ENCODE data around the gene NTM. TPM values are rescaled to one million over a fixed set of nuclear protein-coding genes. Genes with fewer than 3 reads are reported as not detected.

NTM gene
- total and polyA plus RNA-seq, 12 donors, result 0.43 to 3.0 (median 1.3) TPM

GRCh38 chr11:131345406-131345805 lies 25.0 kb upstream of the NTM start:
- Histone ChIP-seq H3K27me3 (peaks cover 0 to 14% (median 0%) of the 10 kb centered on the region in 7 donors), H3K36me3 (no peaks in the 10 kb centered on the region), H3K9me3 (no peaks in the 10 kb centered on the region), H3K27ac (no peak overlapping the region), H3K4me1 (no peaks in the 10 kb centered on the region), H3K4me3 (no peak overlapping the region)
- DNase-seq (no peak), ATAC-seq (no peak)
- 86 to 95% methylated on average over 3 of the region's 3 CpGs for whole genome bisulfite sequencing, 2 donors
- no peak for TF ChIP-seq CTCF (IDR thresholded peaks at IDR 0.05)
- intact Hi-C loops (cut with DNase I), result no loop called here

GRCh38 chr11:131349368-131350086 lies 20.9 kb upstream of the NTM start:
- Histone ChIP-seq H3K4me3 (no peak overlapping the region), H3K4me1 (no peaks in the 10 kb centered on the region), H3K27ac (no peak overlapping the region), H3K36me3 (no peaks in the 10 kb centered on the region), H3K27me3 (peaks cover 0 to 14% (median 0%) of the 10 kb centered on the region in 7 donors), H3K9me3 (no peaks in the 10 kb centered on the region)
- ATAC-seq (no peak), DNase-seq (no peak)
- TF ChIP-seq CTCF (IDR thresholded peaks at IDR 0.05), result no peak
- WGBS, 2 donors, result 76 to 82% methylated on average over 11 of the region's 11 CpGs
- intact Hi-C loops (cut with DNase I), result no loop called here

DNA sequence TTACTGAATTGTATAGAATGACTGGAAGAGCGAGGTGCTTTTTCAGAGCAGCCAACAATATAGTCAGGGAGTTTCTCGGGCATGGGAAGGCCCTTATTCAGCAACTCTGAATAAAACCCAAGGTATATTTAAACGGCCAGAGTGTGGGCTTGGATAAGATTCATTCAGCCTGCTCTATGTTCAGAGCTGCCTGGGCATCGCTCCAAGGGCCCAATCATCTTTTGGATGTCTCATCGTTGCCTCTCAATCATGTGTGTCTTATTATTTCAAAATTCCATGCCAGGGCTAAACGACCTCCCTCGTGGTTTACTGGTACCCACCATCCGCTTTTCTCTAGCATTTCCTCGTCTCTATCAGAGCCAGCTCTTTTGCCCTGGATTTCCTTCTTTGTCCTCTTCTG lies 19.5 kb upstream of the NTM start:
- Histone ChIP-seq H3K9me3 (no peaks in the 10 kb centered on the region), H3K36me3 (no peaks in the 10 kb centered on the region), H3K4me3 (no peak overlapping the region), H3K4me1 (no peaks in the 10 kb centered on the region), H3K27me3 (peaks cover 0 to 14% (median 0%) of the 10 kb centered on the region in 7 donors), H3K27ac (no peak overlapping the region)
- DNase-seq, result no peak
- intact Hi-C loops (cut with DNase I), result no loop called here
- TF ChIP-seq CTCF (IDR thresholded peaks at IDR 0.05), result no peak
- ATAC-seq, result no peak
- WGBS, 2 donors, result 63 to 68% methylated on average over 9 of the region's 9 CpGs

- intact Hi-C loops (cut with DNase I), result no loop called here
- Histone ChIP-seq H3K9me3 (no peaks in the 10 kb centered on the region), H3K27ac (no peak overlapping the region), H3K36me3 (no peaks in the 10 kb centered on the region), H3K4me1 (no peaks in the 10 kb centered on the region), H3K27me3 (peaks cover 0 to 11% (median 0%) of the 10 kb centered on the region in 7 donors), H3K4me3 (no peak overlapping the region)
- 25 to 43% methylated on average over 1 of the region's 1 CpG for WGBS, 2 donors
- ATAC-seq (no peak), DNase-seq (no peak)
- no peak for TF ChIP-seq CTCF (IDR thresholded peaks at IDR 0.05)
These were observed 18.6 kb upstream of the NTM start for GRCh38 chr11:131351848-131352247.
